SK-N-SH (cell line): Measurements from ENCODE around the gene COBL.

Experiments used
- EZH2phosphoT487 ChIP-seq: fragments of 200-600 bp; sonication (generic); IDR thresholded peaks from 2 replicates; pipeline ENCODE4 v1.6.1; 2017; ENCODE audit warnings: low read depth, mixed run types, mild to moderate bottlenecking, antibody characterized with exemption, moderate library complexity, borderline replicate concordance
- POLR2AphosphoS5 ChIP-seq: IDR thresholded peaks from 2 replicates; pipeline ENCODE4 v1.6.1; 2012; ENCODE audit warnings: low read depth, low read length
- RAD21 ChIP-seq: IDR thresholded peaks from 2 replicates; pipeline ENCODE4 v1.6.1; 2012; ENCODE audit warnings: mild to moderate bottlenecking, low read length
- SIN3A ChIP-seq: IDR thresholded peaks from 2 replicates; pipeline ENCODE4 v1.6.1; 2012; ENCODE audit warnings: low read depth, mild to moderate bottlenecking, low read length, moderate library complexity, borderline replicate concordance
- SMC3 ChIP-seq: IDR thresholded peaks from 2 replicates; pipeline ENCODE4 v1.6.1; 2012; ENCODE audit warnings: low read depth, low read length, improper control_type of control experiment
- YY1 ChIP-seq: IDR thresholded peaks from 2 replicates; pipeline ENCODE4 v1.4.0; 2012; ENCODE audit warnings: low read depth, mild to moderate bottlenecking
- TF ChIP-seq, protein P1 (sequence below): IDR thresholded peaks from 2 replicates; pipeline ENCODE4 v1.6.1; 2012; ENCODE audit warnings: mild to moderate bottlenecking, low read depth, low read length, moderate library complexity
- TF ChIP-seq, protein P2 (sequence below): fragments of 200-600 bp; sonication (generic); IDR thresholded peaks from 2 replicates; pipeline ENCODE4 v1.6.1; 2017; ENCODE audit warnings: antibody characterized with exemption, mild to moderate bottlenecking, moderate library complexity
- TF ChIP-seq, protein P3 (sequence below): fragments of 150-350 bp; IDR thresholded peaks from 2 replicates; pipeline ENCODE4 v1.6.1; 2017; ENCODE audit warnings: antibody characterized with exemption, low read length, low read depth, borderline replicate concordance

DNA sequence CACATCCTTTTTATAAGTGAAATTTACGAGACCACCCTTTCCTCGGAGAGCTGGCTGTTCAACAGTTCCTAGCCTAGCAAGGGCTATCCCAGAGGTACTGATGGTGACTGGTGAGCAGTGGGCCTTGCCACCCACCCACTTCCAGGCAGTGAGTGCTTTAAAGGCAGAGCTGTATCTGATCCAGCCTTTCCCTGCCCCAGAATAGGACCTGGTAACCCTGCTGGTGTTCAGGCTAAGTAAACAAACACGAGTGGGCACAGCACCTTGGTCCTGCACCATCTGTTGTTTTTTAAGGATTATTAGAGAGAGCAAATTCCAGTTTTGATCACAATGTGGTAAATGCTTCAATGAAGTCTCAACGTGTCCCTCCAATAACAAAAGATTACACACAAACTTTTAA lies 75.7 kb downstream of the COBL start:
- TF ChIP-seq, protein P1, sequence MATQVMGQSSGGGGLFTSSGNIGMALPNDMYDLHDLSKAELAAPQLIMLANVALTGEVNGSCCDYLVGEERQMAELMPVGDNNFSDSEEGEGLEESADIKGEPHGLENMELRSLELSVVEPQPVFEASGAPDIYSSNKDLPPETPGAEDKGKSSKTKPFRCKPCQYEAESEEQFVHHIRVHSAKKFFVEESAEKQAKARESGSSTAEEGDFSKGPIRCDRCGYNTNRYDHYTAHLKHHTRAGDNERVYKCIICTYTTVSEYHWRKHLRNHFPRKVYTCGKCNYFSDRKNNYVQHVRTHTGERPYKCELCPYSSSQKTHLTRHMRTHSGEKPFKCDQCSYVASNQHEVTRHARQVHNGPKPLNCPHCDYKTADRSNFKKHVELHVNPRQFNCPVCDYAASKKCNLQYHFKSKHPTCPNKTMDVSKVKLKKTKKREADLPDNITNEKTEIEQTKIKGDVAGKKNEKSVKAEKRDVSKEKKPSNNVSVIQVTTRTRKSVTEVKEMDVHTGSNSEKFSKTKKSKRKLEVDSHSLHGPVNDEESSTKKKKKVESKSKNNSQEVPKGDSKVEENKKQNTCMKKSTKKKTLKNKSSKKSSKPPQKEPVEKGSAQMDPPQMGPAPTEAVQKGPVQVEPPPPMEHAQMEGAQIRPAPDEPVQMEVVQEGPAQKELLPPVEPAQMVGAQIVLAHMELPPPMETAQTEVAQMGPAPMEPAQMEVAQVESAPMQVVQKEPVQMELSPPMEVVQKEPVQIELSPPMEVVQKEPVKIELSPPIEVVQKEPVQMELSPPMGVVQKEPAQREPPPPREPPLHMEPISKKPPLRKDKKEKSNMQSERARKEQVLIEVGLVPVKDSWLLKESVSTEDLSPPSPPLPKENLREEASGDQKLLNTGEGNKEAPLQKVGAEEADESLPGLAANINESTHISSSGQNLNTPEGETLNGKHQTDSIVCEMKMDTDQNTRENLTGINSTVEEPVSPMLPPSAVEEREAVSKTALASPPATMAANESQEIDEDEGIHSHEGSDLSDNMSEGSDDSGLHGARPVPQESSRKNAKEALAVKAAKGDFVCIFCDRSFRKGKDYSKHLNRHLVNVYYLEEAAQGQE = no peak
- no peak for TF ChIP-seq SIN3A
- TF ChIP-seq POLR2AphosphoS5 = no peak
- TF ChIP-seq RAD21 = no peak
- TF ChIP-seq, protein P2, sequence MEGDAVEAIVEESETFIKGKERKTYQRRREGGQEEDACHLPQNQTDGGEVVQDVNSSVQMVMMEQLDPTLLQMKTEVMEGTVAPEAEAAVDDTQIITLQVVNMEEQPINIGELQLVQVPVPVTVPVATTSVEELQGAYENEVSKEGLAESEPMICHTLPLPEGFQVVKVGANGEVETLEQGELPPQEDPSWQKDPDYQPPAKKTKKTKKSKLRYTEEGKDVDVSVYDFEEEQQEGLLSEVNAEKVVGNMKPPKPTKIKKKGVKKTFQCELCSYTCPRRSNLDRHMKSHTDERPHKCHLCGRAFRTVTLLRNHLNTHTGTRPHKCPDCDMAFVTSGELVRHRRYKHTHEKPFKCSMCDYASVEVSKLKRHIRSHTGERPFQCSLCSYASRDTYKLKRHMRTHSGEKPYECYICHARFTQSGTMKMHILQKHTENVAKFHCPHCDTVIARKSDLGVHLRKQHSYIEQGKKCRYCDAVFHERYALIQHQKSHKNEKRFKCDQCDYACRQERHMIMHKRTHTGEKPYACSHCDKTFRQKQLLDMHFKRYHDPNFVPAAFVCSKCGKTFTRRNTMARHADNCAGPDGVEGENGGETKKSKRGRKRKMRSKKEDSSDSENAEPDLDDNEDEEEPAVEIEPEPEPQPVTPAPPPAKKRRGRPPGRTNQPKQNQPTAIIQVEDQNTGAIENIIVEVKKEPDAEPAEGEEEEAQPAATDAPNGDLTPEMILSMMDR = no peak
- TF ChIP-seq, protein P3, sequence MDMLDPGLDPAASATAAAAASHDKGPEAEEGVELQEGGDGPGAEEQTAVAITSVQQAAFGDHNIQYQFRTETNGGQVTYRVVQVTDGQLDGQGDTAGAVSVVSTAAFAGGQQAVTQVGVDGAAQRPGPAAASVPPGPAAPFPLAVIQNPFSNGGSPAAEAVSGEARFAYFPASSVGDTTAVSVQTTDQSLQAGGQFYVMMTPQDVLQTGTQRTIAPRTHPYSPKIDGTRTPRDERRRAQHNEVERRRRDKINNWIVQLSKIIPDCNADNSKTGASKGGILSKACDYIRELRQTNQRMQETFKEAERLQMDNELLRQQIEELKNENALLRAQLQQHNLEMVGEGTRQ = no peak
- TF ChIP-seq SMC3 = no peak
- no peak for TF ChIP-seq YY1
- TF ChIP-seq EZH2phosphoT487 = no peak
